Ovary (tissue), 9 donors: ENCODE measurements around the gene HSPA12B. TPM values are rescaled to one million over a fixed set of nuclear protein-coding genes. Genes with fewer than 3 reads are reported as not detected.
A peak's percentile ranks its signal among the peaks of the same experiment; 100 is the strongest.

ENCODE experiments used
- DNase-seq, 5 donors: peaks; one replicate each; pipeline ENCODE4 v3.0.0-alpha.2; 2019 to 2020
- H3K27ac ChIP-seq, 2 donors: fragments of 200-600 bp; one replicate each; pipeline versions ENCODE4 v1.5.1 to v1.8.0; 2019 to 2022
- H3K27me3 ChIP-seq: fragments of 200-600 bp; one replicate; pipeline ENCODE4 v1.8.0; 2022
- H3K36me3 ChIP-seq: fragments of 200-600 bp; sonication (generic); one replicate; pipeline ENCODE4 v1.5.1; 2019
- H3K4me1 ChIP-seq: one replicate; pipeline ENCODE4 v1.8.1; 2013; ENCODE audit warnings: mild to moderate bottlenecking, moderate library complexity; ENCODE audit not compliant: insufficient read depth
- H3K4me3 ChIP-seq: fragments of 200-600 bp; sonication (generic); one replicate; pipeline ENCODE4 v1.5.1; 2017
- H3K9me3 ChIP-seq, 2 donors: fragments of 200-600 bp in 1 of 2; sonication (generic) in 1 of 2; one replicate each; pipeline versions ENCODE4 v1.5.1 to v1.8.1; 2013 to 2019; ENCODE audit warnings: mild to moderate bottlenecking in 1 of 2, moderate library complexity in 1 of 2
- EP300 ChIP-seq: sonication (generic); formaldehyde crosslinking; IDR thresholded peaks from one replicate; pipeline ENCODE4 v1.6.1; 2017; ENCODE audit warnings: antibody characterized with exemption
- POLR2A ChIP-seq: fragments of 450-650 bp; IDR thresholded peaks from one replicate; pipeline ENCODE4 v1.6.1; 2017; ENCODE audit warnings: antibody characterized with exemption, mild to moderate bottlenecking, moderate library complexity
- WGBS, 3 donors: extraction: QIAGEN DNeasy Blood & Tissue Kit in 1 of 3; methylation state at CpG; one replicate each; pipeline versions ENCODE4 v1.1.5 to v1.1.7; 2013 to 2017; 5-methylcytosine and 5-hydroxymethylcytosine counted together
- intact Hi-C, 4 donors: fragments of 100-400 bp; cut with DNase I; formaldehyde crosslinking; loops; one replicate each; pipeline versions ENCODE4 v1.11.0 to v1.15.1; 2022 to 2023
- polyA plus RNA-seq, 2 donors: library from polyadenylated mRNA; stranded (reverse); fragments of 200-250 nt in 1 of 2; fragments of 350-450 nt in 1 of 2; fragmentation: Illumina TruSeq in 1 of 2; extraction: RNeasy Lipid Tissue Mini Kit (QIAGEN cat#74804) in 1 of 2; gene quantifications; one replicate each; pipeline ENCODE4 v1.2.3, GENCODE V29; 2013 to 2014
- total RNA-seq, 7 donors: library from RNA; depleted of rRNA in 2 of 7; stranded (reverse); fragments of >200 nt in 2 of 7; fragmentation: NEBNext Ultra II Directional in 3 of 7; extraction: Animal tissue kit (Norgen Biotek cat#: 25700) in 3 of 7; gene quantifications; one replicate each; pipeline versions ENCODE4 v1.1.0 to v1.2.4, GENCODE V29; 2016 to 2023
- TF ChIP-seq, protein P1 (sequence below), 3 donors: fragments of 450-650 bp in 2 of 3; fragments of 200-600 bp in 1 of 3; IDR thresholded peaks; one replicate each; pipeline versions ENCODE4 v1.5.1 to v1.8.0; 2016 to 2022; ENCODE audit warnings: antibody characterized with exemption in 3 of 3, mild to moderate bottlenecking in 1 of 3
- donor health status: DM: no; HTN: no; CAD: no; lungs with moderate emphysema.
- donor health status: DM: no; HTN: no; CAD: no.
- donor health status: Bipolar disorder and iron deficiency.
- donor health status: DM: yes; HTN: yes; CAD: no.
- donor health status: DM: no; HTN: no; CAD: no.
- donor health status: DM: yes; HTN: yes; CAD: no.

Gene HSPA12B
- total and polyA plus RNA-seq, 9 donors = 4.6 to 22.8 (median 7.4) TPM

GRCh38 chr20:3748073-3748472 lies 15.6 kb downstream of the HSPA12B start:
- 81 to 86% (median 82%) methylated on average over 14 to 16 of the region's 16 CpGs for WGBS, 3 donors
- H3K9me3 ChIP-seq = no peaks in the 10 kb centered on the region
- no peaks in the 10 kb centered on the region for H3K27me3 ChIP-seq
- no peak for DNase-seq
- H3K36me3 ChIP-seq = no peaks in the 10 kb centered on the region
- TF ChIP-seq, protein P1, sequence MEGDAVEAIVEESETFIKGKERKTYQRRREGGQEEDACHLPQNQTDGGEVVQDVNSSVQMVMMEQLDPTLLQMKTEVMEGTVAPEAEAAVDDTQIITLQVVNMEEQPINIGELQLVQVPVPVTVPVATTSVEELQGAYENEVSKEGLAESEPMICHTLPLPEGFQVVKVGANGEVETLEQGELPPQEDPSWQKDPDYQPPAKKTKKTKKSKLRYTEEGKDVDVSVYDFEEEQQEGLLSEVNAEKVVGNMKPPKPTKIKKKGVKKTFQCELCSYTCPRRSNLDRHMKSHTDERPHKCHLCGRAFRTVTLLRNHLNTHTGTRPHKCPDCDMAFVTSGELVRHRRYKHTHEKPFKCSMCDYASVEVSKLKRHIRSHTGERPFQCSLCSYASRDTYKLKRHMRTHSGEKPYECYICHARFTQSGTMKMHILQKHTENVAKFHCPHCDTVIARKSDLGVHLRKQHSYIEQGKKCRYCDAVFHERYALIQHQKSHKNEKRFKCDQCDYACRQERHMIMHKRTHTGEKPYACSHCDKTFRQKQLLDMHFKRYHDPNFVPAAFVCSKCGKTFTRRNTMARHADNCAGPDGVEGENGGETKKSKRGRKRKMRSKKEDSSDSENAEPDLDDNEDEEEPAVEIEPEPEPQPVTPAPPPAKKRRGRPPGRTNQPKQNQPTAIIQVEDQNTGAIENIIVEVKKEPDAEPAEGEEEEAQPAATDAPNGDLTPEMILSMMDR (IDR thresholded peaks at IDR 0.05) = no peak
- TF ChIP-seq POLR2A (no peak), EP300 (no peak)
- H3K4me3 ChIP-seq = no peak overlapping the region
- no peaks in the 10 kb centered on the region for H3K4me1 ChIP-seq
- no peak overlapping the region for H3K27ac ChIP-seq
- intact Hi-C loops = no loop called here

DNA sequence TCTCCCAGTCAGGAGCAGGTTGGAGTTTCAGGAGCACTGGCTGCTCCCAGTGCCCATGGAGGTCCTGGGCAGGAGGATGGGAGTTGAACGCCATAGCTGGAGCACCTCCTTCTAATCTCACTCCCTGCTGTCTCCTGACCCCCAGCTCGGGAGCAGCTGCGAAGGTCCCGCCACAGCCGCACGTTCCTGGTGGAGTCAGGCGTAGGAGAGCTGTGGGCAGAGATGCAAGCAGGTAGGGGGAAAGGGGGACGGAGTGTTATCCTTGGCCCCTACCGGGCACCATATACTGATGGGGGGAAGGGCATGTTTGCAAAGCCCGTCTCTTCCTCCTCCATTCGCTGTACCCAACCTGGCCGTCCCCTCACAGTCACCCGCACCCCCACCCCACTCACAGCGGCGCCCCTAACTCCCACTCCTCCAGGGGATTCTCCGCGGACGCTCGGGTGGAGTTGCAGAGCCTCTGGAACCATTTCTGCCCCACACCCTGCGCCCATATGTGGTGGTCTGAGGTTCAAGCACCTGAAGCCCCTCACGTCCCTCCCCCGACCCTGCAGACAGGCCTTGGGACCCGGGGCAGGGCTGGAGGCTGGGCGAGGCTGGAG lies 16.7 kb downstream of the HSPA12B start:
- intact Hi-C loops = no loop called here

DNA sequence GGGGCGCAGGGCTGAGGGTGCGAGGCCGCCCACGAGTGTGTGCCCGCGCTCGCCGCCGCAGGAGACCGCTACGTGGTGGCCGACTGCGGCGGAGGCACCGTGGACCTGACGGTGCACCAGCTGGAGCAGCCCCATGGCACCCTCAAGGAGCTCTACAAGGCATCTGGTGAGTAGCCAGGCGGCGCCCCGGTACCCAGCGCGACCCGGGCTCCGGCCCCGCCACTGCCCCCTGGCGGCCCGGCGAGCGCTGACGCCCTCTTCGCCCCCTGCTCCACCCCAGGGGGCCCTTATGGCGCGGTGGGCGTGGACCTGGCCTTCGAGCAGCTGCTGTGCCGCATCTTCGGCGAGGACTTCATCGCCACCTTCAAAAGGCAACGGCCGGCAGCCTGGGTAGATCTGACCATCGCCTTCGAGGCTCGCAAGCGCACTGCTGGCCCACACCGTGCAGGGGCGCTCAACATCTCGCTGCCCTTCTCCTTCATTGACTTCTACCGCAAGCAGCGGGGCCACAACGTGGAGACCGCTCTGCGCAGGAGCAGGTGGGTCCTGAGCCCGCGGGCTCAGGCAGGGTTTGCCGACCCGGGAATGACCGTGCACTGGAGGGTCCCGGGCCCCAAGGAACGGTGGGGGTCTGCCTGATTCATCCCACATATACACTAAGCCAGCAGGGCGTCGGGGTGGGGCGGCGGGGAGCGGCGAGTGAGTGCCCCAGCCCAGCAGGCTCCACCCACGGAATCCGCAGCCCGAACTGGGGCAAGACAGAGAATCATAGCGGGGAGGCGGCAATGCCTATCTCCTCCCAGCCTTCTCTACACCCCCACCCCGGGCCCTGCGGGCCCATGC lies 17.4 kb downstream of the HSPA12B start:
- intact Hi-C loops = no loop called here

More for the DNA sequence above, 16.7 kb downstream of the HSPA12B start:
- H3K27ac ChIP-seq = no peak overlapping the region
- no peaks in the 10 kb centered on the region for H3K36me3 ChIP-seq
- no peaks in the 10 kb centered on the region for H3K27me3 ChIP-seq
- H3K4me3 ChIP-seq = no peak overlapping the region
- no peak for DNase-seq
- TF ChIP-seq, protein P1 (IDR thresholded peaks at IDR 0.05) = no peak
- TF ChIP-seq POLR2A = no peak
- TF ChIP-seq EP300 = no peak
- no peaks in the 10 kb centered on the region for H3K4me1 ChIP-seq
- 76 to 83% (median 78%) methylated on average over 23 to 24 of the region's 24 CpGs for WGBS, 3 donors
- H3K9me3 ChIP-seq = no peaks in the 10 kb centered on the region

DNA sequence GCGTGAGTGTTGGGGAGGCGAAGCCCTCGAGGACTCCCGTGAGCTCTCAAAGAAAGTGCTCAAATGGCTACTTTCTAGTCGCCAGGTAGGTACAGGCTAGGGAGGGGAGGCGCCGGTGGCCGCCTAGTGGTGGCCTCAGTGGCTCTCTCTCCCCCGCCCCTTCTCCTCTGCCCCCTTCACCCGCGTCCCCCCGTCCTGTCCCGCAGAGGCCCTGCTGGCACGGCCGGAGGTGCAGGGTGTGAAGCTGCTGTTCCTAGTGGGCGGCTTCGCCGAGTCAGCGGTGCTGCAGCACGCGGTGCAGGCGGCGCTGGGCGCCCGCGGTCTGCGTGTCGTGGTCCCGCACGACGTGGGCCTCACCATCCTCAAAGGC lies 18.8 kb downstream of the HSPA12B start:
- DNase-seq = no peak
- H3K27ac ChIP-seq = no peak overlapping the region
- H3K4me3 ChIP-seq = no peak overlapping the region
- no peaks in the 10 kb centered on the region for H3K36me3 ChIP-seq
- 84 to 86% (median 85%) methylated on average over 29 to 31 of the region's 31 CpGs for WGBS, 3 donors
- H3K4me1 ChIP-seq = no peaks in the 10 kb centered on the region
- no peaks in the 10 kb centered on the region for H3K9me3 ChIP-seq
- TF ChIP-seq POLR2A (no peak), EP300 (no peak)
- TF ChIP-seq, protein P1 (IDR thresholded peaks at IDR 0.05) = no peak
- H3K27me3 ChIP-seq = no peaks in the 10 kb centered on the region
- intact Hi-C loops = no loop called here

More for the DNA sequence above, 17.4 kb downstream of the HSPA12B start:
- 77 to 81% (median 80%) methylated on average over 64 to 72 of the region's 72 CpGs for WGBS, 3 donors
- Histone ChIP-seq H3K27me3 (no peaks in the 10 kb centered on the region), H3K4me3 (no peak overlapping the region), H3K4me1 (no peaks in the 10 kb centered on the region), H3K27ac (no peak overlapping the region), H3K9me3 (no peaks in the 10 kb centered on the region), H3K36me3 (no peaks in the 10 kb centered on the region)
- TF ChIP-seq POLR2A = no peak
- TF ChIP-seq, protein P1 (IDR thresholded peaks at IDR 0.05) = peak in 1 of 3 donors; percentile 12
- DNase-seq = no peak
